HepG2 (cell line): ENCODE results near the gene SLC7A8. TPM values are rescaled to one million over a fixed set of nuclear protein-coding genes. Genes with fewer than 3 reads are reported as not detected.
A peak's percentile ranks its signal among the peaks of the same experiment; 100 is the strongest.

Experiments used
- ATAC-seq: fragments of 200-7000 bp; cut with Tn5 transposase; 3 replicates; pipeline ENCODE4 v1.9.1; 2020; ENCODE audit warnings: mild to moderate bottlenecking, moderate library complexity
- BruUV-seq: library from RNA; stranded (reverse); fragments of 400-500 nt; replicated peaks from 2 replicates; lab custom pipeline; 2021; lab: Mats Ljungman, UMichigan
- CTCF ChIA-PET: fragments of 300-600 bp; formaldehyde crosslinking; extraction: SDS; loops from one replicate; lab custom pipeline; 2021; ENCODE audit warnings: low total read pairs, inconsistent platforms, low intra/inter-chr PET ratio; lab: Yijun Ruan, JAX
- POLR2A ChIA-PET: fragments of 350-600 bp; sonication (Branson Sonifier 250); formaldehyde crosslinking; loops from one replicate; lab custom pipeline; 2020; ENCODE audit warnings: antibody characterized with exemption, inconsistent platforms; lab: Yijun Ruan, JAX
- DNase-seq: peaks from one replicate; pipeline ENCODE4 v3.0.0-alpha.2; 2015; ENCODE audit warnings: low spot score
- FAIRE-seq: peaks from 3 replicates; lab custom pipeline; 2011; peaks lifted over from hg19 to GRCh38; lab: Jason Lieb, UNC
- H2AFZ ChIP-seq: one replicate; pipeline ENCODE4 v1.6.1; 2011; ENCODE audit warnings: low read length, inconsistent platforms
- H3K27ac ChIP-seq: fragments of 300-600 bp; 3 replicates; pipeline ENCODE4 v1.8.0; 2011; ENCODE audit warnings: mixed run types, mild to moderate bottlenecking, mixed read lengths, low read length, inconsistent platforms; ENCODE audit not compliant: insufficient read depth; ENCODE audit errors: extremely low read length
- H3K27me3 ChIP-seq, 2 experiments: fragments of 200-600 bp in 1 of 2; 2 replicates in 1 of 2; 3 replicates in 1 of 2; pipeline versions ENCODE4 v1.6.0 to v1.8.0; 2011; ENCODE audit warnings: low read length in 2 of 2, mild to moderate bottlenecking in 2 of 2, moderate library complexity in 2 of 2, inconsistent platforms in 1 of 2; ENCODE audit not compliant: insufficient read depth in 2 of 2, control insufficient read depth in 1 of 2
- H3K36me3 ChIP-seq, 2 experiments: fragments of 200-600 bp in 1 of 2; replicated peaks in 1 of 2; 2 replicates in 1 of 2; 3 replicates in 1 of 2; pipeline versions ENCODE4 v1.5.1 to v1.8.0; 2011; ENCODE audit warnings: low read length in 2 of 2, inconsistent platforms in 1 of 2; ENCODE audit not compliant: insufficient read depth in 2 of 2, control insufficient read depth in 1 of 2
- H3K4me1 ChIP-seq: 2 replicates; pipeline ENCODE4 v1.5.1; 2012; ENCODE audit warnings: low read length, inconsistent platforms; ENCODE audit not compliant: insufficient read depth
- H3K4me2 ChIP-seq: 2 replicates; pipeline ENCODE4 v1.6.0; 2011; ENCODE audit warnings: low read depth, low read length, inconsistent platforms
- H3K4me3 ChIP-seq, 3 experiments: fragments of 200-600 bp in 1 of 3; sonication (generic), shearing (Covaris generic) in 1 of 3; replicated peaks in 1 of 3; 2 replicates each; pipeline ENCODE4 v1.5.1; 2011 to 2016; ENCODE audit warnings: low read length in 3 of 3, inconsistent platforms in 2 of 3, low read depth in 2 of 3, mild to moderate bottlenecking in 2 of 3, control low read depth in 1 of 3, mixed read lengths in 1 of 3; ENCODE audit not compliant: insufficient read depth in 1 of 3
- H3K79me2 ChIP-seq: one replicate; pipeline ENCODE4 v1.6.1; 2011; ENCODE audit warnings: low read length, inconsistent platforms; ENCODE audit not compliant: insufficient read depth
- H3K9ac ChIP-seq: 2 replicates; pipeline ENCODE4 v1.6.0; 2011; ENCODE audit warnings: mild to moderate bottlenecking, low read depth, low read length, inconsistent platforms; ENCODE audit not compliant: insufficient read depth
- H3K9me3 ChIP-seq: 2 replicates; pipeline ENCODE4 v1.5.1; 2012; ENCODE audit warnings: mild to moderate bottlenecking, low read length
- H4K20me1 ChIP-seq: 2 replicates; pipeline ENCODE4 v1.6.0; 2011; ENCODE audit warnings: inconsistent platforms, mild to moderate bottlenecking, low read length, moderate library complexity; ENCODE audit not compliant: insufficient read depth
- AKAP8 ChIP-seq: sonication (generic); formaldehyde crosslinking; IDR thresholded peaks from 2 replicates; pipeline ENCODE4 v1.5.1; 2020; ENCODE audit warnings: mild to moderate bottlenecking, missing genetic modification reagents
- ATF7 ChIP-seq, 2 experiments: fragments of 450-650 bp in 1 of 2; sonication (generic) in 1 of 2; formaldehyde crosslinking in 1 of 2; IDR thresholded peaks; 2 replicates each; pipeline versions ENCODE4 v1.4.0 to v1.6.1; 2016 to 2020; ENCODE audit warnings: antibody characterized with exemption in 1 of 2, mild to moderate bottlenecking in 1 of 2, missing genetic modification reagents in 1 of 2
- DNMT1 ChIP-seq: sonication (generic); formaldehyde crosslinking; IDR thresholded peaks from 2 replicates; pipeline ENCODE4 v1.5.1; 2020; ENCODE audit warnings: mild to moderate bottlenecking, missing genetic modification reagents
- LCORL ChIP-seq, 2 experiments: fragments of 450-650 bp in 1 of 2; sonication (generic) in 1 of 2; formaldehyde crosslinking in 1 of 2; IDR thresholded peaks; 2 replicates each; pipeline versions ENCODE4 v1.5.0 to v1.6.1; 2017 to 2020; ENCODE audit warnings: antibody characterized with exemption in 1 of 2, missing genetic modification reagents in 1 of 2
- ZFP1 ChIP-seq: IDR thresholded peaks from 2 replicates; pipeline ENCODE4 v1.6.1; 2016
- WGBS: methylation state at CpG from one replicate; pipeline ENCODE4 v1.1.6; 2017; ENCODE audit warnings: low lambda C conversion rate; 5-methylcytosine and 5-hydroxymethylcytosine counted together
- in situ Hi-C: cut with HindIII; loops from 2 replicates; pipeline ENCODE4 v1.10.0; 2017; ENCODE audit warnings: low pct_unique_long_range_greater_than_20kb; ENCODE audit not compliant: extremely low pct_ligation_motif_present
- intact Hi-C: fragments of 100-400 bp; cut with micrococcal nuclease; formaldehyde crosslinking; loops from one replicate; pipeline ENCODE4 v1.10.0; 2022; ENCODE audit not compliant: unreplicated experiment
- polyA plus RNA-seq, 8 experiments: library from polyadenylated mRNA; depleted of rRNA in 3 of 8; stranded (reverse) in 7 of 8; unstranded in 1 of 8; fragments of >200 nt; fragmentation: Illumina TruSeq in 4 of 8; extraction: Trizol in 4 of 8; gene quantifications; 2 replicates each; pipeline versions ENCODE4 v1.2.1 to v1.2.3, GENCODE V29; 2011 to 2016; ENCODE audit warnings: low read depth in 4 of 8, missing spikeins in 1 of 8, mixed read lengths in 1 of 8; ENCODE audit not compliant: insufficient read depth in 1 of 8
- total RNA-seq, 5 experiments: library from RNA; depleted of rRNA; stranded (reverse); fragments of >200 nt; fragmentation: Illumina TruSeq; extraction: Trizol; gene quantifications; 2 replicates each; pipeline ENCODE4 v1.2.3, GENCODE V29; 2016; ENCODE audit warnings: low read depth in 1 of 5

SLC7A8 gene
- total and polyA plus RNA-seq, 2 of the 13 experiments (the other 11 are each of a cell fraction or from before 2014, with no cell fraction given): 0.25 TPM; not detected in 1

DNA sequence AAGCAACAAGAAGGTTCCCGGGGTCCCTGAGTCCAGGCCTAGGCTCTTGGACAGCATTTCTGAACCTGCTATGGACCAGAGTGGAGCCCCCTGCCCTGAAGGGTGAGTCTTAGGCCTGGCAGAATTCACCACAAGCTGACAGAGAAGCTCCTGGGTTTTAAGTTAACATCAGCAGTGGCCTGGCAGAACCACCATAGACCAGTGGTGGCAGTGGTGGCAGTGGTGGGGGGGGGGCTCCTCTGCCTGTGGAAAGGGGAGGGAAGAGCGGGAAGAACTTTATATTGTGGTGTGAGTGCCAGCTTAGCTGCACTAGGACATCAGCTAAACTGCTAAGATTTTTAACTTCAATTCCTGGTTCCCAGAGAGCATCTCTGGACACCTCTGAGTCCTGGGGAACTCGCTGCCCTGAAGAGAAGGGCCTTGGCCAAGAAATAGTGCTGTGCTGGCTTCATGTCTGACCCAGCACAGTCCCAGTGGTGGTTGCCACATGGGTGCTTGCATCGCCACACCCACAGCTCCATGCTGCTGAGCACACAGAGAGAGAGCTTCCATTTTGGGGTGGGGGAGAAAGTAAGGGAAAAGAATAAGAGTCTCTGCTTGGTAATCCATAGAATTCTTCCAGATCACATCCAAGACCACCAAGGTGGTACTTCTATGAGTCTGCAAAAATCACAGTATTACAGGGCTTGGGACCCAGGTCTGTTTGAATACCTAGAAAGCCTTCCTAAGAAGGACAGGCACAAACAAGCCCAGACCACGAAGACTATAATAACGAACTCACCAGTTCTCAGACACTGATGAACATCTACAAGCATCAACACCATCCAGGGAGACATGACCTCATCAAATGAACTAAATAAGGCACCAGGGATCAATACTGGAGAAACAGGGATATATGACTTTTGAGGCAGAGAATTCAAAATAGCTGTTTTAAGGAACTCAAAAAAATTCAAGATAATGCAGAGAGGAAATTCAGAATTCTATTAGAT is 33.9 kb upstream of the SLC7A8 start:
- in situ Hi-C loops (no loop called here), intact Hi-C loops (no loop called here)
- ATAC-seq: peak; percentile 74
- no peak for DNase-seq
- H4K20me1 ChIP-seq: no peaks in the 10 kb centered on the region
- no peaks in the 10 kb centered on the region for H3K79me2 ChIP-seq
- no peaks in the 10 kb centered on the region for H3K4me1 ChIP-seq
- H3K27me3 ChIP-seq: peaks cover 0 to 15% of the 10 kb centered on the region in 2 experiments; a peak in 1 of 5 replicates
- WGBS: 28% methylated on average over 6 of the region's 6 CpGs
- H3K4me3 ChIP-seq: no peak overlapping the region
- POLR2A ChIA-PET: interaction anchor here (0.8 kb wide), 1 partner anchor 122 kb away, joined by 3 read pairs; the partner anchor contains the start of genes ACIN1 and C14orf119
- peaks cover 10% of the 10 kb centered on the region for H3K9me3 ChIP-seq
- no peaks in the 10 kb centered on the region for H3K36me3 ChIP-seq
- TF ChIP-seq ATF7 (IDR thresholded peaks at IDR 0.05): peak; percentile 65
- no peak for TF ChIP-seq ATF7 (CRISPR knock-in tag; IDR thresholded peaks at IDR 0.05)
- no peak for TF ChIP-seq AKAP8 (CRISPR knock-in tag)
- no peak overlapping the region for H3K27ac ChIP-seq
- H3K4me2 ChIP-seq: no peak overlapping the region
- H3K9ac ChIP-seq: no peak overlapping the region
- H2AFZ ChIP-seq: no peak overlapping the region
- CTCF ChIA-PET: no interaction called here
- no peak for FAIRE-seq
- BruUV-seq: no TSS peak

DNA sequence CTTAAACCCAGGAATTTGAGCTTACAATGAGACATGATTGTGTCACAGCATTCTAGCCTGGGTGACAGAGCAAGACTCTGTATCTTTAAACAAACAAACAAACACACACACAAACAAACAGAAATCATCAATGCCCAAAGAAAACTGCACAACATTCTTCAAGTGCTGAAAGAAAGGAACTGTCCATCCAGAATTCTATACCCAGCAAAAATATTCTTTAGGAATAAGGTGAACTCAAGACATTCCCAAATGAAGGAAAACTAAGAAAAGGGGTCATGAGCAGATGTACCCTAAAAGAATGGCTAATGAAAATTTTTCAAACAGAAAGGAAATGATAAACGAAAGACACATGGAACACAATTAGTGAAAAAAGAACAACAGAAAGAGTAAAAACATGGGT is 32.0 kb upstream of the SLC7A8 start:
- in situ Hi-C loops: no loop called here
- 0 out of 5 replicates have a peak, but pooled peaks cover 0 to 9% of the 10 kb centered on the region in 2 experiments for H3K27me3 ChIP-seq
- WGBS: 2% methylated on average over 1 of the region's 1 CpG
- TF ChIP-seq ZFP1 (CRISPR knock-in tag): peak; percentile 97; the same call in 1 of the 2 replicates
- TF ChIP-seq DNMT1: no peak
- TF ChIP-seq LCORL (IDR thresholded peaks at IDR 0.05): 0 out of 2 replicates have a peak, but pooled peaks have one; percentile 6
- no peak for TF ChIP-seq LCORL (CRISPR knock-in tag; IDR thresholded peaks at IDR 0.05)
- TF ChIP-seq, all 625 proteins: peak for 2
- Histone ChIP-seq H3K9ac (no peak overlapping the region), H4K20me1 (no peaks in the 10 kb centered on the region), H3K36me3 (no peaks in the 10 kb centered on the region), H3K27ac (no peak overlapping the region), H3K9me3 (peaks cover 10% of the 10 kb centered on the region), H2AFZ (no peak overlapping the region), H3K4me3 (no peak overlapping the region), H3K4me1 (no peaks in the 10 kb centered on the region), H3K4me2 (no peak overlapping the region), H3K79me2 (no peaks in the 10 kb centered on the region)
- no TSS peak for BruUV-seq
- ChIA-PET POLR2A (no interaction called here), CTCF (no interaction called here)
- DNase-seq (no peak), ATAC-seq (no peak), FAIRE-seq (no peak)
- intact Hi-C loops: no loop called here
